Smooth muscle cell (in vitro differentiated cells): ENCODE data around the gene POLN. TPM values are rescaled to one million over a fixed set of nuclear protein-coding genes. Genes with fewer than 3 reads are reported as not detected.

Experiments used
- DNase-seq: peaks from one replicate; lab custom pipeline; 2025; ENCODE audit not compliant: unreplicated experiment; lab: John Stamatoyannopoulos, UW
- H2AFZ ChIP-seq: fragments of 200-600 bp; sonication (generic); 2 replicates; pipeline ENCODE4 v1.6.0; 2016; ENCODE audit warnings: antibody characterized with exemption, low read depth, mild to moderate bottlenecking
- H3F3A ChIP-seq: fragments of 200-600 bp; sonication (generic); 2 replicates; pipeline ENCODE4 v1.6.0; 2017; ENCODE audit warnings: antibody characterized with exemption, low read depth
- H3K27ac ChIP-seq: fragments of 200-600 bp; sonication (generic); 2 replicates; pipeline ENCODE4 v1.5.1; 2016; ENCODE audit warnings: low read depth, mild to moderate bottlenecking
- H3K27me3 ChIP-seq: fragments of 200-600 bp; sonication (generic); 2 replicates; pipeline ENCODE4 v1.6.1; 2016; ENCODE audit warnings: low read depth, mild to moderate bottlenecking
- H3K36me3 ChIP-seq: fragments of 200-600 bp; sonication (generic); 2 replicates; pipeline ENCODE4 v1.5.1; 2016; ENCODE audit warnings: low read depth
- H3K4me1 ChIP-seq: fragments of 200-600 bp; sonication (generic); 2 replicates; pipeline ENCODE4 v1.5.1; 2016; ENCODE audit warnings: low read depth
- H3K4me2 ChIP-seq: fragments of 200-600 bp; sonication (generic); 2 replicates; pipeline ENCODE4 v1.6.0; 2016; ENCODE audit warnings: mild to moderate bottlenecking
- H3K4me3 ChIP-seq: fragments of 200-600 bp; sonication (generic); 2 replicates; pipeline ENCODE4 v1.5.1; 2016; ENCODE audit warnings: mild to moderate bottlenecking
- H3K79me2 ChIP-seq: fragments of 200-600 bp; sonication (generic); 2 replicates; pipeline ENCODE4 v1.6.0; 2016; ENCODE audit warnings: low read depth, mild to moderate bottlenecking
- H3K9ac ChIP-seq: fragments of 200-600 bp; sonication (generic); 2 replicates; pipeline ENCODE4 v1.6.0; 2016; ENCODE audit warnings: low read depth
- H3K9me3 ChIP-seq: fragments of 200-600 bp; sonication (generic); replicated peaks from 2 replicates; pipeline ENCODE4 v1.5.1; 2016; ENCODE audit warnings: low read depth
- H4K20me1 ChIP-seq: fragments of 200-600 bp; sonication (generic); 2 replicates; pipeline ENCODE4 v1.6.0; 2016; ENCODE audit warnings: low read depth
- CTCF ChIP-seq: fragments of 200-600 bp; sonication (generic); IDR thresholded peaks from 2 replicates; pipeline ENCODE4 v1.5.1; 2017; ENCODE audit warnings: borderline replicate concordance, mild to moderate bottlenecking, antibody characterized with exemption; ENCODE audit not compliant: insufficient read depth, poor library complexity, severe bottlenecking
- WGBS: methylation state at CpG from one replicate; pipeline ENCODE4 v1.1.7; 2016; ENCODE audit warnings: low lambda C conversion rate; 5-methylcytosine and 5-hydroxymethylcytosine counted together
- polyA plus RNA-seq: library from polyadenylated mRNA; unstranded; fragments of >200 nt; fragmentation: Nextera tagmentation; extraction: Ambion mirVana; gene quantifications from 2 replicates; pipeline ENCODE4 v1.2.1, GENCODE V29; 2016
- total RNA-seq: library from RNA; depleted of rRNA; stranded (reverse); fragments of >200 nt; gene quantifications from 2 replicates; pipeline ENCODE4 v1.2.3, GENCODE V29; 2014

Gene POLN
- total and polyA plus RNA-seq, 2 experiments from 2014 or later = 0.35 to 3.0 TPM

GRCh38 chr4:2077537-2078460, 164.1 kb downstream of the POLN start:
- Histone ChIP-seq H3K9ac (no peak overlapping the region), H3K79me2 (no peaks in the 10 kb centered on the region), H2AFZ (no peak overlapping the region), H3K4me3 (no peak overlapping the region), H3K4me2 (no peak overlapping the region), H3K9me3 (no peaks in the 10 kb centered on the region), H3F3A (no peaks in the 10 kb centered on the region), H3K4me1 (no peaks in the 10 kb centered on the region), H3K27me3 (no peaks in the 10 kb centered on the region), H3K36me3 (no peaks in the 10 kb centered on the region), H3K27ac (no peak overlapping the region), H4K20me1 (no peaks in the 10 kb centered on the region)
- DNase-seq = no peak
- TF ChIP-seq CTCF = no peak
- 89% methylated on average over 17 of the region's 17 CpGs for WGBS

GRCh38 chr4:2076908-2077536, 164.9 kb downstream of the POLN start:
- Histone ChIP-seq H3K4me2 (no peak overlapping the region), H3K79me2 (no peaks in the 10 kb centered on the region), H3F3A (no peaks in the 10 kb centered on the region), H3K27ac (no peak overlapping the region), H3K4me1 (no peaks in the 10 kb centered on the region), H3K36me3 (no peaks in the 10 kb centered on the region), H3K9ac (no peak overlapping the region), H4K20me1 (no peaks in the 10 kb centered on the region), H2AFZ (no peak overlapping the region), H3K9me3 (no peaks in the 10 kb centered on the region), H3K27me3 (no peaks in the 10 kb centered on the region), H3K4me3 (no peak overlapping the region)
- no peak for DNase-seq
- TF ChIP-seq CTCF = no peak
- whole genome bisulfite sequencing = 84% methylated on average over 9 of the region's 9 CpGs

- Histone ChIP-seq H3K79me2 (no peaks in the 10 kb centered on the region), H3K27ac (no peak overlapping the region), H3K36me3 (no peaks in the 10 kb centered on the region), H3K4me2 (no peak overlapping the region), H3K4me1 (no peaks in the 10 kb centered on the region), H2AFZ (no peak overlapping the region), H4K20me1 (no peaks in the 10 kb centered on the region), H3K9me3 (no peaks in the 10 kb centered on the region), H3K4me3 (no peak overlapping the region), H3K9ac (no peak overlapping the region), H3F3A (no peaks in the 10 kb centered on the region), H3K27me3 (no peaks in the 10 kb centered on the region)
- 95% methylated on average over 29 of the region's 31 CpGs for WGBS
- TF ChIP-seq CTCF = no peak
- DNase-seq = no peak
These were observed 165.7 kb downstream of the POLN start for GRCh38 chr4:2075987-2076907.
